DND-41 (cell line): ENCODE measurements around the gene ZSCAN5C.
"Not testable (repeated sequence)": the region's sequence is repeated elsewhere in the genome, so short reads cannot be mapped to it uniquely, and the experiment has no call there.

Experiments
- ATAC-seq: fragments of 200-7000 bp; cut with Tn5 transposase; 3 replicates; pipeline ENCODE4 v1.9.1; 2021; ENCODE audit warnings: low read depth; ENCODE audit not compliant: insufficient read depth
- DNase-seq: peaks from one replicate; pipeline ENCODE4 v3.0.0-alpha.2; 2020
- H2AFZ ChIP-seq: 2 replicates; pipeline ENCODE4 v1.6.0; 2012; ENCODE audit warnings: low read depth, low read length
- H3K27ac ChIP-seq: 2 replicates; pipeline ENCODE4 v1.5.1; 2012; ENCODE audit warnings: low read length, inconsistent platforms
- H3K27me3 ChIP-seq: fragments of 200-600 bp; sonication (generic); 2 replicates; pipeline ENCODE4 v1.6.0; 2012; ENCODE audit warnings: low read length, mild to moderate bottlenecking, inconsistent platforms; ENCODE audit not compliant: insufficient read depth, poor library complexity
- H3K36me3 ChIP-seq: 2 replicates; pipeline ENCODE4 v1.5.1; 2012; ENCODE audit warnings: low read length, inconsistent platforms; ENCODE audit not compliant: insufficient read depth
- H3K4me1 ChIP-seq: 2 replicates; pipeline ENCODE4 v1.5.1; 2012; ENCODE audit warnings: mild to moderate bottlenecking, low read length; ENCODE audit not compliant: insufficient read depth
- H3K4me2 ChIP-seq: 2 replicates; pipeline ENCODE4 v1.6.0; 2012; ENCODE audit warnings: mild to moderate bottlenecking, moderate library complexity, low read length, inconsistent platforms; ENCODE audit not compliant: insufficient read depth
- H3K4me3 ChIP-seq, 2 experiments: fragments of 200-600 bp in 1 of 2; shearing (Covaris generic) in 1 of 2; 2 replicates each; pipeline ENCODE4 v1.5.1; 2012 to 2016; ENCODE audit warnings: inconsistent platforms in 2 of 2, low read length in 2 of 2, mild to moderate bottlenecking in 2 of 2, low read depth in 1 of 2, moderate library complexity in 1 of 2
- H3K79me2 ChIP-seq: 2 replicates; pipeline ENCODE4 v1.6.0; 2012; ENCODE audit warnings: low read length, inconsistent platforms; ENCODE audit not compliant: insufficient read depth
- H3K9ac ChIP-seq: 2 replicates; pipeline ENCODE4 v1.6.0; 2012; ENCODE audit warnings: low read depth, mild to moderate bottlenecking, inconsistent platforms, low read length, moderate library complexity
- H3K9me3 ChIP-seq: 2 replicates; pipeline ENCODE4 v1.5.1; 2012; ENCODE audit warnings: low read length, moderate library complexity, mild to moderate bottlenecking, inconsistent platforms; ENCODE audit not compliant: insufficient read depth, severe bottlenecking
- H4K20me1 ChIP-seq: 2 replicates; pipeline ENCODE4 v1.6.0; 2012; ENCODE audit warnings: low read length; ENCODE audit not compliant: insufficient read depth
- EZH2 ChIP-seq: IDR thresholded peaks from 3 replicates; pipeline ENCODE4 v1.6.1; 2012; ENCODE audit warnings: borderline replicate concordance, low read depth, mild to moderate bottlenecking, moderate library complexity, low read length, inconsistent platforms; ENCODE audit not compliant: severe bottlenecking
- TF ChIP-seq, protein P1 (sequence below): IDR thresholded peaks from 2 replicates; pipeline ENCODE4 v1.5.1; 2012; ENCODE audit warnings: borderline replicate concordance, low read length, moderate library complexity, mild to moderate bottlenecking; ENCODE audit not compliant: poor library complexity, severe bottlenecking; ENCODE audit errors: extremely low read depth

Gene ZSCAN5C

DNA sequence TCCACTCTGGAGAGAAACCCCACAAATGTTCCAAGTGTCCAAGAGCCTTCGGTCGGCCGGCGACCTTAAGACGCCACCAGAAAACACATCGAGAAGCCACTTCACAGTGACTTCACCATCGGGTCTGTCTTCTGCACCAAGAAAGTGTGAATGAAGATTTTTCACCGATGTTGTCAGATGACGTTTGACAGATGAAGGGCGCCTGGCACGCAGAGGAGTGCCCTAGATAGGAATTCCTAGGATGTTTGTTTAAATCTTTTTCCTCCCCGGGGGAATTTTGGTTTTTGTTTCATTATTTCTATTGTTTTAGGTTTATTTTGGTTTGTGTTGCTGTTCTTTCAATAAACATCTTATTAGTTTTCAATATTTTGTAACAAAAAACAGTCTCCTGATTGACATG, 7.0 kb downstream of the ZSCAN5C start:
- no peaks in the 10 kb centered on the region for H3K9me3 ChIP-seq
- no peak for DNase-seq
- no peaks in the 10 kb centered on the region for H4K20me1 ChIP-seq
- H3K4me1 ChIP-seq, result no peaks in the 10 kb centered on the region
- H3K27ac ChIP-seq, result no peak overlapping the region
- ATAC-seq, result no peak
- no peaks in the 10 kb centered on the region for H3K27me3 ChIP-seq
- no peaks in the 10 kb centered on the region for H3K79me2 ChIP-seq
- H2AFZ ChIP-seq, result no peak overlapping the region
- H3K4me2 ChIP-seq, result no peak overlapping the region
- TF ChIP-seq, protein P1, sequence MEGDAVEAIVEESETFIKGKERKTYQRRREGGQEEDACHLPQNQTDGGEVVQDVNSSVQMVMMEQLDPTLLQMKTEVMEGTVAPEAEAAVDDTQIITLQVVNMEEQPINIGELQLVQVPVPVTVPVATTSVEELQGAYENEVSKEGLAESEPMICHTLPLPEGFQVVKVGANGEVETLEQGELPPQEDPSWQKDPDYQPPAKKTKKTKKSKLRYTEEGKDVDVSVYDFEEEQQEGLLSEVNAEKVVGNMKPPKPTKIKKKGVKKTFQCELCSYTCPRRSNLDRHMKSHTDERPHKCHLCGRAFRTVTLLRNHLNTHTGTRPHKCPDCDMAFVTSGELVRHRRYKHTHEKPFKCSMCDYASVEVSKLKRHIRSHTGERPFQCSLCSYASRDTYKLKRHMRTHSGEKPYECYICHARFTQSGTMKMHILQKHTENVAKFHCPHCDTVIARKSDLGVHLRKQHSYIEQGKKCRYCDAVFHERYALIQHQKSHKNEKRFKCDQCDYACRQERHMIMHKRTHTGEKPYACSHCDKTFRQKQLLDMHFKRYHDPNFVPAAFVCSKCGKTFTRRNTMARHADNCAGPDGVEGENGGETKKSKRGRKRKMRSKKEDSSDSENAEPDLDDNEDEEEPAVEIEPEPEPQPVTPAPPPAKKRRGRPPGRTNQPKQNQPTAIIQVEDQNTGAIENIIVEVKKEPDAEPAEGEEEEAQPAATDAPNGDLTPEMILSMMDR, result no peak
- no peak for TF ChIP-seq EZH2
- no peak overlapping the region for H3K9ac ChIP-seq
- no peak overlapping the region for H3K4me3 ChIP-seq
- H3K36me3 ChIP-seq, result no peaks in the 10 kb centered on the region

DNA sequence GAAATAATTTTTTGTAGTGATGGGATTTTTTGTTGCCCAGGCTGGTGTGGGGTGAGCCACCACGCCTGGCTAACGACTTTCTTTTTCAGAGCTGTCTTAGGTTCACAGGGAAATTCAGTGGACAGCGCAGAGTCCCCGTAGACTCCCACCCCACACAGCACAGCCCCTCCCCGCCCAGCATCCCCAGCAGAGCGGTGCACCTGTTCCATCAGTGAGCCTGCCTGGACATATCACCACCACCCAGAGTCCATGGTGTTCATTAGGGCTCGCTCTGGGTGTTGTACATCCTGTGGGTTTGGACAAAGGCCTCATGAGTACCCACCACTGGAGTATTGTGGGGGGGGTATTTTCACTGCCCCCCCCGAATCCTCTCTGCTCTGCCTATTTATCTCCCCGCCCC, 8.0 kb downstream of the ZSCAN5C start:
- H3K9ac ChIP-seq, H3K36me3 ChIP-seq, H3K27me3 ChIP-seq, H3K27ac ChIP-seq, H3K9me3 ChIP-seq, H2AFZ ChIP-seq, H3K79me2 ChIP-seq, H3K4me3 ChIP-seq, ATAC-seq, DNase-seq, H4K20me1 ChIP-seq, H3K4me2 ChIP-seq, H3K4me1 ChIP-seq: not testable (repeated sequence)

DNA sequence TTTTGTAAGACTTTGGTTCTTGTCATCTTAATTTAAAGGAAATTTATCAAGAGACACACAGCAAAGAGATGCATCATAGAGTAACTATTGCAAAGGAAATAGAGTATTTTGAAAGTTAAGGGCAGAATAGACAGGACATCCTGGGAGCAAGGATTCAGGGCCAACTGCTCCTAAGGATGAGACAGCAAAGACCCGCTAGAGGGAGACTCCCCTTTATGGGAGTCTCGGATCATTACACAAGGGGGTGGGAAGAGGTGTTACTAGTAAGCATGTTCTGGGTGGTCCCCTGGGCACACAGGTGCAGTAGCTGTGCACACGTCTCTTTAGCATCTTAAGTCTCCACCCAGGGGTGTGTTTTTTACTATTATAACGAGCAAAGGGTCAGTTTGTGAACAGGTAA, 9.6 kb downstream of the ZSCAN5C start:
- Histone ChIP-seq H3K9ac (no peak overlapping the region), H3K79me2 (no peaks in the 10 kb centered on the region), H3K4me1 (peaks cover 6% of the 10 kb centered on the region; the same call in 1 of the 2 replicates), H3K27ac (no peak overlapping the region), H3K4me2 (no peak overlapping the region), H3K4me3 (no peak overlapping the region), H3K9me3 (no peaks in the 10 kb centered on the region), H2AFZ (no peak overlapping the region), H4K20me1 (no peaks in the 10 kb centered on the region), H3K36me3 (no peaks in the 10 kb centered on the region), H3K27me3 (no peaks in the 10 kb centered on the region)
- DNase-seq, result no peak
- no peak for ATAC-seq
- TF ChIP-seq EZH2, result no peak
- TF ChIP-seq, protein P1, result no peak

DNA sequence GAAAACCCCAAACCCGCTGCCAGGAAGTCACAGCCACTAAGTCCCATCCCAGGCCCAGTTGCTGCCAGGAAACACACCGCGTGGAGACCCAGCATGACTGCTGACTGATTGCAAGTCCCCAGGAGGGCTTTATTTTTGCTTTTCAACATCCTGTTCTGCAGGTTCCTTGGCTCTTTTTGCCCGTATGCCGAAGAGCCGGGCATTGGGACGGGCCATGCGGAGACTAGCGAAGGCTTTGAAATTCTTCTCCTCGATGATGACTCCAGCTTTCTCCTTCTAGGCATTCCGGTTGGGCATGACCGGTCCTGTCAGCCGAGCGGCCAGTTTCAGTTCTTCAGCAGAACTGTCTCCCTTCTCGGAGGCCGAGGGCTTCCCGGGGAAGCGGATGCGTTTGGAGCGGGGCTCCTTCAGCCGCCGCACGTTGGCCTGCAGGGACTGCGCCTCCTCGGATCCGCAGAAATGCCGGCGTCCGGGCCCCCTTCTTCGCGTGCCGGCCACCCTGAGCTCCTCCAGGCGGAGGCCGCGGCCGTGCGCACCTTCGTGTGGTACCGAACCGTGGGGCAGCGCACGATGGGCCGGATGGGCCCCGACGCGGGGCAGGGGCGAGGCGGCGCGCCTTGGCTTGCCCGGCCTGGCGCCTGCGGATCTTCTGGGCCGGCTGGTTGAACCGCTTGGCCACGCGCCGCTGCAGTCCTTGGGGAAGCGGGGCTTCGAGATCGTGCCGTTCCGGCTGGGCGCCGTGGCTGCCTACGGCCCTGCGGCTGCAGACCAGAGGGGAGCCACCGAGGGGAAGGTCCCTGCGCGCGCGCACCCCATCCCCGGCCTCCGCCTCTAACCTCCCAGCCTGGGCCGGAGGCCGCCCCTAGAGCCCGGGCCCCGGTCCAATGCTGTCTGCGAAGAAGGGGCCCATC, 15.2 kb downstream of the ZSCAN5C start:
- Histone ChIP-seq H3K27me3 (no peaks in the 10 kb centered on the region), H2AFZ (no peak overlapping the region), H3K4me3 (no peak overlapping the region), H3K4me2 (peak overlapping the region; percentile 11; the same call in 1 of the 2 replicates), H3K9me3 (no peaks in the 10 kb centered on the region), H3K27ac (peak overlapping the region; percentile 11), H3K79me2 (no peaks in the 10 kb centered on the region), H4K20me1 (no peaks in the 10 kb centered on the region), H3K9ac (no peak overlapping the region), H3K4me1 (peaks cover 15% of the 10 kb centered on the region), H3K36me3 (no peaks in the 10 kb centered on the region)
- DNase-seq (peak; percentile 62), ATAC-seq (peak; percentile 72)
- TF ChIP-seq, protein P1, result no peak
- no peak for TF ChIP-seq EZH2
